Motor neuron (in vitro differentiated cells): Measurements from ENCODE around the gene PPM1D. TPM values are rescaled to one million over a fixed set of nuclear protein-coding genes. Genes with fewer than 3 reads are reported as not detected.

Experiments used
- ATAC-seq, 8 experiments: fragments of 200-7000 bp; cut with Tn5 transposase; replicated peaks in 6 of 8; 2 replicates each; pipeline ENCODE4 v1.8.0; 2021; ENCODE audit warnings: mild to moderate bottlenecking in 8 of 8, moderate library complexity in 8 of 8
- H3K27ac ChIP-seq, 2 donors: fragments of 250-450 bp; sonication (Bioruptor Pico); 2 replicates each; pipeline ENCODE4 v1.9.0; 2021; ENCODE audit warnings: antibody characterized with exemption in 2 of 2, mild to moderate bottlenecking in 2 of 2, moderate library complexity in 1 of 2
- H3K4me1 ChIP-seq, 2 donors: fragments of 250-450 bp; sonication (Bioruptor Pico); replicated peaks in 1 of 2; 2 replicates each; pipeline ENCODE4 v1.6.1; 2021; ENCODE audit warnings: antibody characterized with exemption in 2 of 2, mild to moderate bottlenecking in 2 of 2, moderate library complexity in 1 of 2
- H3K4me3 ChIP-seq, 5 donors: fragments of 250-450 bp; sonication (Bioruptor Pico); 2 replicates each; pipeline ENCODE4 v1.9.0; 2021; ENCODE audit warnings: antibody characterized with exemption in 5 of 5, mild to moderate bottlenecking in 5 of 5, moderate library complexity in 4 of 5
- WGBS, 10 experiments: fragments of 450-650 bp; shearing (Covaris generic); methylation state at CpG; one replicate each; pipeline ENCODE4 v1.0.0; 2022; 5-methylcytosine and 5-hydroxymethylcytosine counted together
- in situ Hi-C, 9 experiments: fragments of 400-800 bp; cut with MboI; loops; one replicate each; pipeline ENCODE4 v1.15.0; 2021; ENCODE audit warnings: low sequenced_read_pairs in 9 of 9, low pct_unique_long_range_greater_than_20kb in 2 of 9; ENCODE audit not compliant: unreplicated experiment in 9 of 9
- total RNA-seq, 8 experiments: library from RNA; unstranded; fragments of 300-600 nt; gene quantifications; 2 replicates each; pipeline versions ENCODE4 v1.2.3 to v1.2.4, GENCODE V29; 2022

PPM1D gene
- total RNA-seq, 8 experiments from 2014 or later = 7.3 to 26.1 (median 15.2) TPM

- 44 to 100% (median 98%) methylated on average over 1 to 3 of the region's 3 CpGs for WGBS, 10 experiments
- no peak for ATAC-seq
These were observed 99.1 kb downstream of the PPM1D start for GRCh38 chr17:60699090-60699489.

GRCh38 chr17:60704170-60704569, 104.2 kb downstream of the PPM1D start:
- ATAC-seq = no peak
- no peak overlapping the region for H3K4me3 ChIP-seq
- in situ Hi-C loops = loop anchor here in 4 of 9 experiments (25.0 kb wide), 1 partner anchor 683 kb away; the partner anchor contains the start of gene TBX2 (in 4 of the 4)
- no peaks in the 10 kb centered on the region for H3K4me1 ChIP-seq
- H3K27ac ChIP-seq = no peak overlapping the region
- 74 to 89% (median 83%) methylated on average over 1 to 3 of the region's 3 CpGs; no CpG with 5 or more reads in 1 of the 10 experiments for WGBS, 10 experiments

More at GRCh38 chr17:60699090-60699489, 99.1 kb downstream of the PPM1D start:
- H3K4me3 ChIP-seq = no peak overlapping the region
- no peak overlapping the region for H3K27ac ChIP-seq
- no peaks in the 10 kb centered on the region for H3K4me1 ChIP-seq
- in situ Hi-C loops = no loop called here

GRCh38 chr17:60712675-60713074, 112.7 kb downstream of the PPM1D start:
- no peak overlapping the region for H3K27ac ChIP-seq
- no peaks in the 10 kb centered on the region for H3K4me1 ChIP-seq
- in situ Hi-C loops = loop anchor here in 4 of 9 experiments (25.0 kb wide), 1 partner anchor 675 kb away; the partner anchor contains the start of gene TBX2 (in 4 of the 4)
- WGBS, 10 experiments = 20 to 90% (median 68%) methylated on average over 1 to 2 of the region's 2 CpGs; no CpG with 5 or more reads in 4 of the 10 experiments
- H3K4me3 ChIP-seq = no peak overlapping the region
- ATAC-seq = peak in 1 of 8 experiments; percentile 36

- Histone ChIP-seq H3K27ac (no peak overlapping the region), H3K4me1 (no peaks in the 10 kb centered on the region), H3K4me3 (no peak overlapping the region)
- in situ Hi-C loops = loop anchor here in 4 of 9 experiments (25.0 kb wide), 1 partner anchor 674 kb away; the partner anchor contains the start of gene TBX2 (in 4 of the 4)
- peak in 3 of 8 experiments; percentile 85 to 90 (median 85) for ATAC-seq
- 0 to 100% (median 90%) methylated on average over 1 to 2 of the region's 2 CpGs; no CpG with 5 or more reads in 6 of the 10 experiments for WGBS, 10 experiments
These were observed 113.6 kb downstream of the PPM1D start for GRCh38 chr17:60713608-60714007.

Other genes starting within 250 kb of the PPM1D start
- gene USP32, start 208.1 kb upstream of the PPM1D start, total RNA-seq = 100 to 1,000 TPM in 1 of 8 experiments, 10 to 100 TPM in 7; 29.3 to 187 (median 32.1) TPM
- gene CHCT1, start 177.7 kb upstream of the PPM1D start, total RNA-seq = not detected
- 10 to 100 TPM; 21.7 to 68.1 (median 25.5) TPM for gene APPBP2, start 74.0 kb upstream of the PPM1D start, total RNA-seq
- gene BCAS3, start 77.7 kb downstream of the PPM1D start, total RNA-seq = 10 to 100 TPM; 18.1 to 45.4 (median 26.8) TPM